DMS79 (cell line): ENCODE measurements around the gene TEF.
A peak's percentile ranks its signal among the peaks of the same experiment; 100 is the strongest.

Experiments used
- DNase-seq: peaks from one replicate; lab custom pipeline; 2025; lab: John Stamatoyannopoulos, UW

Gene TEF

GRCh38 chr22:41354979-41355378 lies 26.8 kb upstream of the TEF start:
- DNase-seq, result no peak

GRCh38 chr22:41355895-41356294 lies 25.8 kb upstream of the TEF start:
- DNase-seq, result no peak

GRCh38 chr22:41356430-41357028 lies 25.2 kb upstream of the TEF start:
- no peak for DNase-seq

- no peak for DNase-seq
These were observed 24.6 kb upstream of the TEF start for GRCh38 chr22:41357191-41357590.

- no peak for DNase-seq
These were observed 22.8 kb upstream of the TEF start for GRCh38 chr22:41358927-41359326.

GRCh38 chr22:41359376-41359775 lies 22.4 kb upstream of the TEF start:
- DNase-seq, result no peak

- no peak for DNase-seq
These were observed 21.6 kb upstream of the TEF start for GRCh38 chr22:41360126-41360525.

- DNase-seq, result no peak
These were observed 19.9 kb upstream of the TEF start for GRCh38 chr22:41361716-41362310.

- DNase-seq, result no peak
These were observed 19.1 kb upstream of the TEF start for GRCh38 chr22:41362615-41363014.

GRCh38 chr22:41364233-41364632 lies 17.5 kb upstream of the TEF start:
- no peak for DNase-seq

GRCh38 chr22:41364955-41365354 lies 16.8 kb upstream of the TEF start:
- DNase-seq, result no peak

- no peak for DNase-seq
These were observed 16.3 kb upstream of the TEF start for GRCh38 chr22:41365425-41365824.

- no peak for DNase-seq
These were observed 15.3 kb upstream of the TEF start for GRCh38 chr22:41366323-41367029.

GRCh38 chr22:41367039-41367679 lies 14.6 kb upstream of the TEF start:
- DNase-seq, result peak; percentile 52

GRCh38 chr22:41367680-41368542 lies 13.8 kb upstream of the TEF start:
- no peak for DNase-seq

- no peak for DNase-seq
These were observed 13.0 kb upstream of the TEF start for GRCh38 chr22:41368543-41369423.

- DNase-seq, result no peak
These were observed 12.4 kb upstream of the TEF start for GRCh38 chr22:41369424-41369745.

GRCh38 chr22:41369837-41370236 lies 11.9 kb upstream of the TEF start:
- DNase-seq, result no peak

GRCh38 chr22:41377846-41378245 lies 3.9 kb upstream of the TEF start:
- no peak for DNase-seq

GRCh38 chr22:41380993-41381328 lies 781 bp upstream of the TEF start:
- DNase-seq, result no peak

GRCh38 chr22:41382098-41382578 lies 396 bp downstream of the TEF start:
- no peak for DNase-seq
